Choroid plexus epithelial cell (primary cell): ENCODE data around the gene CDK4.

ENCODE experiments used
- DNase-seq: peaks from one replicate; pipeline ENCODE4 v3.0.0-alpha.2; 2010; ENCODE audit warnings: low read depth
- H3K4me3 ChIP-seq: 2 replicates; pipeline ENCODE4 v1.5.1; 2011; ENCODE audit warnings: low read depth, mild to moderate bottlenecking, control low read depth, low read length, moderate library complexity
- CTCF ChIP-seq: conservative IDR thresholded peaks from 2 replicates; pipeline ENCODE4 v1.5.1; 2011; ENCODE audit warnings: low read depth, mild to moderate bottlenecking, control low read depth, inconsistent platforms, low read length, moderate library complexity

Gene CDK4

DNA sequence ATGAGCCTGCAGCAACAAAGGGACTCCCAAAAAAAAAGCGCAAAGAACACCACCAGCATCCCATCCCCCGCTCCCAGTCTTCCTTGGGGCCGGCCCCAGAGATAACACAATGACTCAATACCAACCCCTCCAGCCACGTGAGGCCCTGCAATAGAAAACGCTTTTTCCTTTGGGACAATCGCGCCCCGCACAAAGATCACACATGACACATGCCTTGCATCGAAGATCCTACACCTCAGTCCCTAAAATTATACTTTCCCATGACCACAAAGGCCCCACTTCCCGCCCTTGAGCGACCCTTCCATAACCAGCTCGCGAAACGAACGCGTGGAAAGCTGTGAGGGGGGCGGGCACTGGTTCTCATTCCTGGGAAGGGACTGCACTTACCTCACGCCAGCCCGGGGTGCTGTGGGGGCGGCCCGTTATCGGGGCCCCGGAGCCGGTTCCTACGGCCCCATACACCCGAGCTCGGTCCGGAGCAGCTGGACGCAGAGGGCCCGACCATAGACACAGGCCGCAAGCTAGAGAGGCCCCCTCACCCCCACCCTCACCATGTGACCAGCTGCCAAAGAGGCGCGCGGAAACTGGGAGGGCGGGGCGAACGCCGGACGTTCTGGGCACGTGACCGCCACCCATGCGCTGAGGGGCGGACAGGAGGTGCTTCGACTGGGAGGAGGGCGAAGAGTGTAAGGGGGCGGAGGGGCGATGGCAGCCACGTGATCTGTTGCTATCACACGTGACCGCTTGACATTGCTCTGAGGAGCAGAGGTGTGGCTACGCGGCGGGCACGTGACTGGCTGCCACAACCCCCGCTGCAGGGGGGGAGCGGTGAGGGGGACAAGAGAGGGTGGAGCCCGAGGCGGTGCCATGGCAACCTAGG is at the start of gene CDK4:
TSS of gene CDK4 (minus strand) at position 523 of the 880 bp plus-strand sequence. CDS start 593 bp downstream, outside the sequence.
- H3K4me3 ChIP-seq: peak within 1 kb of the TSS; percentile 88
- DNase-seq: peak; percentile 100
- no peak for TF ChIP-seq CTCF

- no peak overlapping the region for H3K4me3 ChIP-seq
- DNase-seq: no peak
- TF ChIP-seq CTCF: no peak
Observed at GRCh38 chr12:57800965-57801364, 48.9 kb upstream of the CDK4 start.

- DNase-seq: no peak
- H3K4me3 ChIP-seq: no peak overlapping the region
- TF ChIP-seq CTCF: no peak
Observed at GRCh38 chr12:57797933-57798332, 45.8 kb upstream of the CDK4 start.

GRCh38 chr12:57796996-57797395 is 44.9 kb upstream of the CDK4 start:
- TF ChIP-seq CTCF: no peak
- H3K4me3 ChIP-seq: no peak overlapping the region
- no peak for DNase-seq

DNA sequence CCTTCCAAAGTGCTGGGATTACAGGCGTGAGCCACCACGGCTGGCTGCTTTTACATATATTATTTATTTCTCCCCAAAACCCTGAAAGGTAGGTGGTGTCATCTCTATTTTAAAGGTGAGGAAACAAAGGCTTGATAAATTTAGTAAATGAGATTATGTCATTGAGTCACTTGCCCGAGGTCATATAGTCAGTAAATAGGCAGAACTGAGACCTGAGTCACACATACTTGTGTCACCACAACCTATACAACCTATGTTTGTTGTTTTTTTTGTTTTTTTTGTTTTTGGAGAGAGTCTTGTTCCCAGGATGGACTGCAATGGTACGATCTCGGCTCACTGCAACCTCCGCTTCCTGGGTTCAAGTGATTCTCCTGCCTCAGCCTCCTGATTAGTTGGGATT is 43.2 kb upstream of the CDK4 start:
- no peak for DNase-seq
- TF ChIP-seq CTCF: no peak
- no peak overlapping the region for H3K4me3 ChIP-seq

DNA sequence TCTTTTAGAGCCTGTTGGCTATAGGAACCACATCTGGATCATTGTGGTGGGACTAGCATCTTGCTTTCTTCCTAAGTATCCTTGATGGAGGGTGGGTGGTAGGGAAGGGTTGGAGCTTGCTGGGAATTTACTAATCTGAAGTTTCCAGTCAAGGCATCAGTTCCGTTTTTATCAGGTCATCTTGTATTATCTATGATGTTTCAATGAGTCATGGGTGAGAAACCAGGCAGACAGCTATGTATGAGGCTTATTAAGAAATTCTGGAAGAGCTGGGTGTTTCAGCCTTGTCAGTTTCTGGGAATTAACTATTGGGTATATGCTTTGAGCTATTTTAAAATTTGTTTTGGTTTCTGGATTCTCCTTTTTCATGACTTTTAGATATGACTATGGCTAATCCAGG is 41.8 kb upstream of the CDK4 start:
- TF ChIP-seq CTCF: no peak
- no peak overlapping the region for H3K4me3 ChIP-seq
- peak; percentile 83 for DNase-seq

- DNase-seq: no peak
- no peak for TF ChIP-seq CTCF
- no peak overlapping the region for H3K4me3 ChIP-seq
Observed at GRCh38 chr12:57783861-57784260, 31.8 kb upstream of the CDK4 start.
